ENCODE measurements around the gene IGSF9.

DNA sequence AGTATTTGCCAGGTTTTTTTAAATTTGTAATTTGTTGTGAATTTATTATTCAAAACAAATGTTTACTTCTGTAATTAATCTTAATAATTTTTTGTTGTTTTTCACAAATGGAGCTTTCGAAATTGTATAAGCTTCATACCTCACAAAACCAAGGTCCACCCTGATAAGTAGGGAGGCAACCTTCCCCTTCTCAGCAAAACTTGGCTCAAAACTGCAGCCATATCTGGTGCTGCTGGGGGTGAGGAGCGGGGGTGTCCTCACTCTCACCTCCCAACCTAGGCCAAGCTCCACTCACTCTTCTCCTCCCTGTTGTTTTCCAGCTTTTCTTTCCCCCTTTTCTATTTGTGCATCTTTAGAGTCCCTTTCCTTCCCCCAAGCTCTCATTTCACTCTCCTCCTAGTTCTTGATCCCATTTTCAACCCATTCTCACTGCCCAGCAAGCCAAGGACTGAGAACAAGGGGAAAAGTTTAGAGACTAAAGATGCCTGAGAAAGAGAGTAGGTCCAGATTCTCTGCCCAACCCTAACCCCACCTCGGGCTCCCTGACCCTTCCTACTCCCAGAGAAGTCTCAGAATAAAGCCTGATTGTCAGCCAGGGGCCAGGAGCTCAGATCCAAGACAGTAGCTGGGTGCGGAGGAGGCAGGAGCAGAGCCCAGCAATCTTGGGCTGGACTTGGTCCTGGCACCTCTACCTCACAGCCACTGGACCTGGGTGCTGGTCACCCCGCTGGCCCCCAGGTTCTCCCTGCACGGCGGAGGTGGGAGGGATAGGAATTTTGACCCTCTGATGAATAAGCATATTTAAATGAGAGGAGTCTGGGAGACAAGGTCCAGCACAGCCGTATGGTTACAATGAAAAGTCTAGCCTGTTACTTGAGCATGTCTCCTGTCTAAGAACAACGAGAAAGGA, 37.1 kb downstream of the IGSF9 start:
- no peak for TF ChIP-seq SP1 (IDR thresholded peaks at IDR 0.05)
- TF ChIP-seq NFRKB (IDR thresholded peaks at IDR 0.05) = no peak
- TF ChIP-seq SUZ12 (IDR thresholded peaks at IDR 0.05) = no peak
- TF ChIP-seq FOXA1 (IDR thresholded peaks at IDR 0.05) = no peak
